ENCODE data around the gene CRAT. TPM values are rescaled to one million over a fixed set of nuclear protein-coding genes. Genes with fewer than 3 reads are reported as not detected.

CRAT gene
- total and polyA plus RNA-seq, 2 experiments from 2014 or later: 4.6 to 9.9 TPM

DNA sequence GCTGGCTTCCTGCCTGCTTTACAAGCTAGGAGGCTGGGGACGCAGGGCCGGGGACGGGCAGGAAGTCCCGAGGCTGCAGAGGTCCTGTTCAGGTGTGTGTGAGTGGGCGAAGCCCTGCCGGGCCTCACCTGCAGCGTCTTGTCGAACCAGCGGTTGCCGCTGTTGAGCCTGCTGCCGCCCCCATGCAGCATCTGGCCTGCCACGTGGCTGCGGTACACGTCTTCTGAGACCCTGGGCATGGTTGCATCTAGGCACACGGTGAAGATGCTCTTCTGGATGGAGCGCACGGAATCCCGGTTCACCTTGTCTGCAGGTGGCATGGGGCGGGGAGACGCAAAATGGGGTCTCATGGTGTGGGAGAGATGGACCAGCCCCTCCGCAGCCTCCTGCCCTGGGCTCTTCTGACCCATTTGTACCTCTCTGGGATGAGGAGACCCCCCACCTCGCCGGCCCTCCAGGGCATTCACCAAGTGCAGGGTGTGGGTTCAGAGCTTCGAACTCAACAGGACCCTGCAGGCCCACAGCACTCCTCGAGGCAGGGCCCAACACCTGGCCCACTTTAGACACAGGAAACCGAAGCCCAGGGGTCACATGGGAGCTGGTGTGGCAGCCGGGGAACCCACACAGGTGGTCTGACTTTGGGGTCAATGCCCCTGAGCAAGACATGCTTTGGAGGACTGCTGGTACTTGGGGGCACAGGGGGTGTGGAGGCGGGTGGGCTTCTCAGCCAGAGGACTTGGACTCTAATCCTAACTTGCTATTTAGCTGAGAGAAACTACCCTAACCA lies 10.0 kb downstream of the CRAT start:
- peak; percentile 47 for DNase-seq (ENCODE audit: low spot score)
- peaks cover 4% of the 10 kb centered on the region for H3K4me1 Mint-ChIP-seq
- no peak overlapping the region for H3K4me3 Mint-ChIP-seq
- Histone ChIP-seq H4K20me1 (replicated peaks; ENCODE audit: insufficient read depth) (peaks cover 4% of the 10 kb centered on the region; the same call in 1 of the 2 replicates), H3F3A (replicated peaks; ENCODE audit: low read depth) (no peaks in the 10 kb centered on the region), H3K27ac (ENCODE audit: low read depth) (no peak overlapping the region), H3K4me2 (no peak overlapping the region), H3K4me3 (no peak overlapping the region), H3K79me2 (replicated peaks; ENCODE audit: insufficient read depth) (no peaks in the 10 kb centered on the region), H3K36me3 (ENCODE audit: insufficient read depth) (no peaks in the 10 kb centered on the region), H2AFZ (no peak overlapping the region), H3K4me1 (ENCODE audit: insufficient read depth) (peaks cover 4% of the 10 kb centered on the region; the same call in 1 of the 2 replicates), H3K27me3 (ENCODE audit: insufficient read depth) (no peaks in the 10 kb centered on the region), H3K9me2 (ENCODE audit: insufficient read depth) (no peaks in the 10 kb centered on the region)
- H3K27me3 Mint-ChIP-seq (ENCODE audit: insufficient read depth, low read depth, poor library complexity): peaks cover 18% of the 10 kb centered on the region
- TF ChIP-seq NANOG (IDR thresholded peaks at IDR 0.05; ENCODE audit: borderline replicate concordance) (no peak), CTCF (conservative IDR thresholded peaks at IDR 0.05; ENCODE audit: low read depth in 2 of 2) (peak; percentile 12 to 43; a peak in 1 of 4 replicates)
- no peaks in the 10 kb centered on the region for H3K36me3 Mint-ChIP-seq (ENCODE audit: low read depth)
- H3K27ac Mint-ChIP-seq: no peak overlapping the region
- ATAC-seq: peak; percentile 40
- no peaks in the 10 kb centered on the region for H3K9me3 Mint-ChIP-seq

DNA sequence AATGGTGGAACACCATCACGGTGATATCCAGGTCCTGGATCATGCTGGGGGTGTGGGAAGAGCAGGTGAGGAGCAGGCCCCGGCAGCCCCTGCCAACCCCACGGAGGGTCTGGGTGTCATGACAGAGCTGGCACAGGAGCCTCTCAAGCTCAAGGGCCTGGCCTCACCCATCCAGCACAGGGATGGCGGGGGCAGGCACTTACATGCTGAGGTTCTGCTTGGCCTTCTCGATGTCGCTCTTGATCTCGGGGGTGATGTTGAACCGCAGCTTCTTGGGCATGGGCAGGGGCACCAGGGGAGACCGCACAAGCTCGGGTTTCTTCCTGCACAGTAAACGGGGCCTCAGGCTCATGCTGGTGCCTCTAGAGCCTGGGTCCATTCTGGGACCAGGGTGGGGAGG lies 12.3 kb downstream of the CRAT start:
- no peak overlapping the region for H3K27ac ChIP-seq (ENCODE audit: low read depth)
- no peaks in the 10 kb centered on the region for H3K9me3 Mint-ChIP-seq
- H4K20me1 ChIP-seq (replicated peaks; ENCODE audit: insufficient read depth): peaks cover 4% of the 10 kb centered on the region; the same call in 1 of the 2 replicates
- no peak overlapping the region for H2AFZ ChIP-seq
- no peaks in the 10 kb centered on the region for H3K79me2 ChIP-seq (replicated peaks; ENCODE audit: insufficient read depth)
- no peak overlapping the region for H3K4me3 ChIP-seq
- H3F3A ChIP-seq (replicated peaks; ENCODE audit: low read depth): no peaks in the 10 kb centered on the region
- peaks cover 6% of the 10 kb centered on the region for H3K4me1 Mint-ChIP-seq
- no peaks in the 10 kb centered on the region for H3K9me2 ChIP-seq (ENCODE audit: insufficient read depth)
- no peak for DNase-seq (ENCODE audit: low spot score)
- H3K27me3 Mint-ChIP-seq (ENCODE audit: insufficient read depth, low read depth, poor library complexity): peaks cover 16% of the 10 kb centered on the region
- H3K36me3 Mint-ChIP-seq (ENCODE audit: low read depth): no peaks in the 10 kb centered on the region
- no peak for ATAC-seq
- H3K27me3 ChIP-seq (ENCODE audit: insufficient read depth): no peaks in the 10 kb centered on the region
- no peak overlapping the region for H3K4me2 ChIP-seq
- no peak overlapping the region for H3K4me3 Mint-ChIP-seq
- no peaks in the 10 kb centered on the region for H3K36me3 ChIP-seq (ENCODE audit: insufficient read depth)
- H3K4me1 ChIP-seq (ENCODE audit: insufficient read depth): peaks cover 4% of the 10 kb centered on the region; the same call in 1 of the 2 replicates
- H3K27ac Mint-ChIP-seq: no peak overlapping the region
- TF ChIP-seq STAT1 (IDR thresholded peaks at IDR 0.05; ENCODE audit: unreplicated experiment) (no peak), ZNF331 (CRISPR knock-in tag; IDR thresholded peaks at IDR 0.05; ENCODE audit: low read depth) (no peak), POLR2AphosphoS5 (IDR thresholded peaks at IDR 0.05; ENCODE audit: low read depth) (no peak), ZNF462 (CRISPR knock-in tag; IDR thresholded peaks at IDR 0.05) (no peak), CTCF (conservative IDR thresholded peaks at IDR 0.05; ENCODE audit: low read depth in 2 of 2) (no peak), CREB1 (CRISPR knock-in tag; IDR thresholded peaks at IDR 0.05; ENCODE audit: low read depth) (no peak), EZH2 (IDR thresholded peaks at IDR 0.05; ENCODE audit: low read depth, unreplicated experiment) (no peak), NANOG (IDR thresholded peaks at IDR 0.05; ENCODE audit: borderline replicate concordance) (no peak), ETS1 (IDR thresholded peaks at IDR 0.05) (no peak)

All from GM23338 (cell line).